SK-N-SH (cell line): ENCODE results near the gene GMFB. TPM values are rescaled to one million over a fixed set of nuclear protein-coding genes. Genes with fewer than 3 reads are reported as not detected.

Source experiments
- CTCF ChIA-PET: fragments of 300-600, 350-600 bp; formaldehyde crosslinking; extraction: SDS; loops from one replicate; lab custom pipeline; 2021; lab: Yijun Ruan, JAX
- POLR2A ChIA-PET: fragments of 350-600 bp; sonication (Branson Sonifier 250); formaldehyde crosslinking; extraction: SDS; loops from one replicate; lab custom pipeline; 2020; ENCODE audit warnings: antibody characterized with exemption, inconsistent platforms; lab: Yijun Ruan, JAX
- DNase-seq: peaks from one replicate; pipeline ENCODE4 v3.0.0; 2012
- H2AFZ ChIP-seq: fragments of 200-600 bp; sonication (generic); 2 replicates; pipeline ENCODE4 v1.8.1; 2016; ENCODE audit warnings: antibody characterized with exemption, mild to moderate bottlenecking, low read depth
- H3F3A ChIP-seq: fragments of 200-600 bp; sonication (generic); replicated peaks from 2 replicates; pipeline ENCODE3; 2016; ENCODE audit warnings: antibody characterized with exemption, mild to moderate bottlenecking; ENCODE audit not compliant: insufficient read depth
- H3K27ac ChIP-seq, 2 experiments: fragments of 200-500 bp in 1 of 2; fragments of 200-600 bp in 1 of 2; sonication (Bioruptor generic) in 1 of 2; sonication (generic), shearing (Covaris generic) in 1 of 2; 2 replicates each; pipeline versions ENCODE4 v1.5.1 to v1.6.1; 2014 to 2016; ENCODE audit warnings: low read depth in 2 of 2, inconsistent platforms in 1 of 2, low read length in 1 of 2, mild to moderate bottlenecking in 1 of 2, mixed read lengths in 1 of 2
- H3K27me3 ChIP-seq: fragments of 200-600 bp; sonication (generic), shearing (Covaris generic); 2 replicates; pipeline ENCODE4 v1.6.1; 2016; ENCODE audit warnings: mixed run types; ENCODE audit not compliant: insufficient read depth
- H3K36me3 ChIP-seq, 2 experiments: fragments of 200-500 bp in 1 of 2; fragments of 200-600 bp in 1 of 2; sonication (Bioruptor generic) in 1 of 2; sonication (generic) in 1 of 2; replicated peaks in 1 of 2; 2 replicates each; pipeline versions ENCODE3 to v1.5.1; 2014 to 2016; ENCODE audit warnings: low read length in 1 of 2, mild to moderate bottlenecking in 1 of 2; ENCODE audit not compliant: insufficient read depth in 2 of 2, control insufficient read depth in 1 of 2
- H3K4me1 ChIP-seq, 2 experiments: fragments of 200-500 bp in 1 of 2; fragments of 200-600 bp in 1 of 2; sonication (Bioruptor generic) in 1 of 2; sonication (generic), shearing (Covaris generic) in 1 of 2; 2 replicates each; pipeline versions ENCODE4 v1.5.1 to v1.6.1; 2014 to 2016; ENCODE audit warnings: low read depth in 1 of 2, low read length in 1 of 2, mixed run types in 1 of 2; ENCODE audit not compliant: insufficient read depth in 2 of 2, control insufficient read depth in 1 of 2
- H3K4me2 ChIP-seq: fragments of 200-600 bp; sonication (generic), shearing (Covaris generic); 2 replicates; pipeline ENCODE4 v1.6.1; 2017; ENCODE audit warnings: mixed run types
- H3K4me3 ChIP-seq, 2 experiments: fragments of 200-500 bp in 1 of 2; fragments of 200-600 bp in 1 of 2; sonication (Bioruptor generic) in 1 of 2; sonication (generic), shearing (Covaris generic) in 1 of 2; 2 replicates each; pipeline versions ENCODE4 v1.5.1 to v1.8.1; 2014 to 2016; ENCODE audit warnings: low read depth in 2 of 2, inconsistent platforms in 1 of 2, low read length in 1 of 2, mild to moderate bottlenecking in 1 of 2, mixed read lengths in 1 of 2, moderate library complexity in 1 of 2
- H3K79me2 ChIP-seq: fragments of 200-600 bp; sonication (generic); 2 replicates; pipeline ENCODE4 v1.8.1; 2017; ENCODE audit warnings: mild to moderate bottlenecking; ENCODE audit not compliant: insufficient read depth
- H3K9ac ChIP-seq: fragments of 200-600 bp; sonication (generic); 2 replicates; pipeline ENCODE4 v1.6.1; 2017; ENCODE audit warnings: mixed run types
- H3K9me2 ChIP-seq: fragments of 200-600 bp; sonication (generic); 2 replicates; pipeline ENCODE4 v1.6.1; 2017; ENCODE audit warnings: mixed run types
- H3K9me3 ChIP-seq: fragments of 200-600 bp; sonication (generic); 2 replicates; pipeline ENCODE4 v1.6.1; 2017; ENCODE audit warnings: mixed run types, mild to moderate bottlenecking, moderate library complexity
- H4K20me1 ChIP-seq: fragments of 200-600 bp; sonication (generic); 2 replicates; pipeline ENCODE4 v1.6.1; 2017; ENCODE audit warnings: mild to moderate bottlenecking, mixed run types; ENCODE audit not compliant: insufficient read depth
- ELF1 ChIP-seq: IDR thresholded peaks from 2 replicates; pipeline ENCODE4 v1.4.0; 2012
- EP300 ChIP-seq, 2 experiments: IDR thresholded peaks; 2 replicates each; pipeline versions ENCODE4 v1.4.0 to v1.6.1; 2012; ENCODE audit warnings: borderline replicate concordance in 1 of 2, low read depth in 1 of 2, low read length in 1 of 2
- FOXM1 ChIP-seq: IDR thresholded peaks from 2 replicates; pipeline ENCODE4 v1.4.0; 2012; ENCODE audit warnings: low read depth, mild to moderate bottlenecking
- MAX ChIP-seq: IDR thresholded peaks from 2 replicates; pipeline ENCODE4 v1.4.0; 2012; ENCODE audit warnings: low read depth
- NRF1 ChIP-seq: IDR thresholded peaks from 2 replicates; pipeline ENCODE4 v1.6.1; 2012; ENCODE audit warnings: low read depth, mild to moderate bottlenecking, low read length
- REST ChIP-seq: IDR thresholded peaks from 2 replicates; pipeline ENCODE4 v1.6.1; 2012; ENCODE audit warnings: mild to moderate bottlenecking, low read depth, low read length, moderate library complexity
- RFX5 ChIP-seq: IDR thresholded peaks from 2 replicates; pipeline ENCODE4 v1.6.1; 2012; ENCODE audit warnings: mild to moderate bottlenecking, improper control_type of control experiment, low read length
- RXRA ChIP-seq: IDR thresholded peaks from 2 replicates; pipeline ENCODE4 v1.4.0; 2012; ENCODE audit warnings: low read depth, mild to moderate bottlenecking, borderline replicate concordance
- TAF1 ChIP-seq: IDR thresholded peaks from 2 replicates; pipeline ENCODE4 v1.6.1; 2012; ENCODE audit warnings: low read depth, mild to moderate bottlenecking, low read length, moderate library complexity, borderline replicate concordance
- ZBTB33 ChIP-seq: IDR thresholded peaks from 2 replicates; pipeline ENCODE4 v1.4.0; 2012; ENCODE audit warnings: low read depth, borderline replicate concordance
- WGBS: methylation state at CpG from one replicate; pipeline ENCODE4 v1.1.6; 2017; ENCODE audit warnings: low lambda C conversion rate; 5-methylcytosine and 5-hydroxymethylcytosine counted together
- polyA plus RNA-seq, 3 experiments: library from polyadenylated mRNA; depleted of rRNA; stranded (reverse); fragments of >200 nt; gene quantifications; 2 replicates each; pipeline ENCODE4 v1.2.3, GENCODE V29; 2012
- TF ChIP-seq, protein P1 (sequence below): fragments of 150-350 bp; IDR thresholded peaks from 2 replicates; pipeline ENCODE4 v1.6.1; 2016; ENCODE audit warnings: mild to moderate bottlenecking, low read depth, low read length

The GMFB gene
- polyA plus RNA-seq, 1 of the 3 experiments (the other 2 are of a cell fraction) = 9.4 TPM

GRCh38 chr14:54500744-54501143 lies 12.0 kb upstream of the GMFB start:
- Histone ChIP-seq H3K4me3 (no peak overlapping the region), H3F3A (no peaks in the 10 kb centered on the region), H3K9ac (no peak overlapping the region), H3K27me3 (no peaks in the 10 kb centered on the region), H3K9me3 (no peaks in the 10 kb centered on the region), H3K9me2 (no peaks in the 10 kb centered on the region), H3K36me3 (no peaks in the 10 kb centered on the region), H2AFZ (no peak overlapping the region), H3K4me1 (no peaks in the 10 kb centered on the region; a peak in 1 of 4 replicates), H3K27ac (no peak overlapping the region)
- 83% methylated on average over 3 of the region's 3 CpGs for WGBS
- TF ChIP-seq TAF1 (no peak), NRF1 (no peak), RXRA (no peak), ELF1 (no peak), FOXM1 (no peak), EP300 (IDR thresholded peaks at IDR 0.05; ENCODE audit: borderline replicate concordance in 1 of 2, low read depth in 1 of 2, low read length in 1 of 2) (no peak)
- TF ChIP-seq, protein P1, sequence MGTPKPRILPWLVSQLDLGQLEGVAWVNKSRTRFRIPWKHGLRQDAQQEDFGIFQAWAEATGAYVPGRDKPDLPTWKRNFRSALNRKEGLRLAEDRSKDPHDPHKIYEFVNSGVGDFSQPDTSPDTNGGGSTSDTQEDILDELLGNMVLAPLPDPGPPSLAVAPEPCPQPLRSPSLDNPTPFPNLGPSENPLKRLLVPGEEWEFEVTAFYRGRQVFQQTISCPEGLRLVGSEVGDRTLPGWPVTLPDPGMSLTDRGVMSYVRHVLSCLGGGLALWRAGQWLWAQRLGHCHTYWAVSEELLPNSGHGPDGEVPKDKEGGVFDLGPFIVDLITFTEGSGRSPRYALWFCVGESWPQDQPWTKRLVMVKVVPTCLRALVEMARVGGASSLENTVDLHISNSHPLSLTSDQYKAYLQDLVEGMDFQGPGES = no peak
- TF ChIP-seq, all 33 proteins: peak for 0
- no peaks in the 10 kb centered on the region for H4K20me1 ChIP-seq
- POLR2A ChIA-PET = no interaction called here
- no peak overlapping the region for H3K4me2 ChIP-seq
- H3K79me2 ChIP-seq = no peaks in the 10 kb centered on the region
- no peak for DNase-seq
- CTCF ChIA-PET = no interaction called here

DNA sequence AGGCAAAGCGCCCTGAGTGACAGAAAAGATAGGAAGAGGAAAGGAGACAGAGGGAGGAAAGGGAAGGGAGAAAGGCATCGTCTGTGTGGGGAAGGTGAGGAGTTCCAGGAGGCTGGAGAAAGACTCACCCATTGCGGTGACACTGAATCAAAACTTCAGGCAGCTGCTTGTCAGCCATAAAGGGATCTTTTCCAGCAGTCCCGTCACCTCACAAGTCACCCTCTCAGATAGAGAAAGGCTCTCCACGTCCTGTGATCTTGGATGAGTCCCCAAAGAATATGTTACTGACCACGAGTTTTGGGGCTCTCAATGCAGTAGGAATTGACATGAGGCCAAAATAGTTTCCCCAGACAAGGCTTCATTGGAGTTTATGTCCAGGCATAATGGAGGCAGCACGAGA lies 9.8 kb upstream of the GMFB start:
- DNase-seq = no peak
- Histone ChIP-seq H3K36me3 (no peaks in the 10 kb centered on the region), H3K4me3 (no peak overlapping the region), H3K9me2 (no peaks in the 10 kb centered on the region), H3K27me3 (no peaks in the 10 kb centered on the region), H4K20me1 (no peaks in the 10 kb centered on the region)
- CTCF ChIA-PET = interaction anchor here (0.6 to 1.3 kb wide), 2 partner anchors 9 to 10 kb away, joined by 3 to 7 read pairs; partner anchors contain the start of gene GMFB
- TF ChIP-seq, protein P1 = no peak
- no peak for TF ChIP-seq NRF1
- no peak for TF ChIP-seq REST
- TF ChIP-seq MAX = no peak
- no peak for TF ChIP-seq RFX5
- no peak for TF ChIP-seq ZBTB33
- TF ChIP-seq, all 33 proteins: peak for 0
- Histone ChIP-seq H3K27ac (no peak overlapping the region), H3K4me1 (no peaks in the 10 kb centered on the region; a peak in 2 of 4 replicates), H3K79me2 (no peaks in the 10 kb centered on the region), H2AFZ (no peak overlapping the region), H3K9me3 (no peaks in the 10 kb centered on the region), H3K4me2 (no peak overlapping the region), H3F3A (no peaks in the 10 kb centered on the region), H3K9ac (no peak overlapping the region)
- WGBS = 76% methylated on average over 7 of the region's 7 CpGs
- POLR2A ChIA-PET = no interaction called here
